HCT116 (cell line): ENCODE measurements around the gene MS4A4A.

Source experiments
- ATF3 ChIP-seq: IDR thresholded peaks from 2 replicates; pipeline ENCODE4 v1.6.1; 2012
- CTCF ChIP-seq, 3 experiments: fragments of 200-600 bp in 1 of 3; sonication (generic) in 1 of 3; IDR thresholded peaks in 2 of 3; conservative IDR thresholded peaks in 1 of 3; 2 replicates each; pipeline ENCODE4 v1.5.1; 2012 to 2017; ENCODE audit warnings: low read depth in 2 of 3, low read length in 2 of 3, antibody characterized with exemption in 1 of 3, borderline replicate concordance in 1 of 3, control low read depth in 1 of 3, mild to moderate bottlenecking in 1 of 3, mixed read lengths in 1 of 3, mixed run types in 1 of 3, moderate library complexity in 1 of 3; ENCODE audit not compliant: insufficient read depth in 1 of 3
- ELF1 ChIP-seq: IDR thresholded peaks from 2 replicates; pipeline ENCODE4 v1.6.1; 2012; ENCODE audit warnings: low read depth, borderline replicate concordance
- MAX ChIP-seq: IDR thresholded peaks from 2 replicates; pipeline ENCODE4 v1.6.1; 2012
- POLR2A ChIP-seq: IDR thresholded peaks from 2 replicates; pipeline ENCODE4 v1.7.0; 2011; ENCODE audit warnings: borderline replicate concordance; ENCODE audit not compliant: insufficient read depth, insufficient read length; ENCODE audit errors: extremely low read depth
- SIN3A ChIP-seq: IDR thresholded peaks from 2 replicates; pipeline ENCODE4 v1.6.1; 2012; ENCODE audit warnings: low read depth
- ZNF274 ChIP-seq: fragments of 200-500 bp; sonication (Bioruptor generic); IDR thresholded peaks from 2 replicates; pipeline ENCODE4 v1.6.1; 2014; ENCODE audit warnings: mild to moderate bottlenecking, low read depth, low read length, inconsistent platforms

- TF ChIP-seq MAX (no peak), CTCF (IDR thresholded peaks at IDR 0.05 in 2 of 3, conservative IDR thresholded peaks at IDR 0.05 in 1 of 3; ENCODE audit: borderline replicate concordance in 1 of 3, insufficient read depth in 1 of 3, low read depth in 2 of 3, low read length in 2 of 3) (no peak), SIN3A (no peak), ZNF274 (no peak), ELF1 (no peak), ATF3 (no peak), POLR2A (no peak)
Observed at GRCh38 chr11:60301178-60301577, 20.7 kb downstream of the MS4A4A start.
